SK-N-MC (cell line): ENCODE data around the gene SEMA6A.

Experiments used
- DNase-seq: peaks from one replicate; pipeline ENCODE4 v3.0.0-alpha.2; 2011; ENCODE audit warnings: low read depth, low spot score
- H3K27ac ChIP-seq: fragments of 200-600 bp; sonication (generic); 2 replicates; pipeline ENCODE4 v1.5.1; 2016; ENCODE audit warnings: mixed run types
- H3K36me3 ChIP-seq: fragments of 200-600 bp; sonication (generic); 2 replicates; pipeline ENCODE4 v1.6.1; 2017; ENCODE audit warnings: antibody characterized with exemption, low read length, mixed read lengths; ENCODE audit not compliant: insufficient read depth
- H3K4me3 ChIP-seq: fragments of 200-600 bp; sonication (generic); 2 replicates; pipeline ENCODE4 v1.5.1; 2016
- H3K9ac ChIP-seq: fragments of 200-600 bp; sonication (generic); 2 replicates; pipeline ENCODE4 v1.8.0; 2017; ENCODE audit warnings: mixed run types, mixed read lengths; ENCODE audit not compliant: insufficient read length
- H3K9me3 ChIP-seq: fragments of 200-600 bp; sonication (generic); 2 replicates; pipeline ENCODE4 v1.6.1; 2017; ENCODE audit warnings: low read depth, mild to moderate bottlenecking, antibody characterized with exemption, low read length, moderate library complexity, mixed read lengths
- EZH2 ChIP-seq: fragments of 200-600 bp; sonication (generic); IDR thresholded peaks from one replicate; pipeline ENCODE4 v1.6.1; 2017; ENCODE audit warnings: antibody characterized with exemption
- FOXP2 ChIP-seq: optimal IDR thresholded peaks from 2 replicates; pipeline ENCODE3; 2011; ENCODE audit warnings: mild to moderate bottlenecking, moderate library complexity; ENCODE audit not compliant: insufficient read depth; ENCODE audit errors: extremely low read length, control extremely low read depth
- POLR2AphosphoS5 ChIP-seq: IDR thresholded peaks from 2 replicates; pipeline ENCODE4 v1.6.1; 2012; ENCODE audit warnings: mild to moderate bottlenecking, low read depth, low read length, borderline replicate concordance

SEMA6A gene

DNA sequence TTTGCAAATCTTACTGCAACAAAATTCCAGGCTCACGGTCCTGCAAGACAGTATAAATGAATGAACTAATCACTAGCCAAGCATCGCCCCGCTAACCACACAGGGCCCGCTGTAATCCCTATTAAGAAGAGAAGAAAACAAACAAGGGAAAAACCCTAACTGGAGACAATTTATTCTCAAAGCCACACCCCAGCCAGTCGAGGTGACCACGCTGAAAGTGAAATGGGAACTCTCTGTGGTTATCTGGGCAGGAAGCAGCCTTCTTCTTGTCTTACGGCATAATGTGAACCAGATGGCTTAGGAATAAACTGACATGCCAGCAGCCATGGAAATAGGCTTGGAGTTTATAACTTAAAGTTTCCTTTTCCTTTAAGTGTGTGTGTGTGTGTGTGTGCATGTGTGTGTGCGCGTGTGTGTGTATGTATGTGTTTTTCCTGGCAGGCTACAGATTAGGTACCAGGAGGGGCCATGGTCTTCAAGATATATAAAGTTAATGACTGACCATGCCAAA lies 120.2 kb downstream of the SEMA6A start:
- Histone ChIP-seq H3K4me3 (peak overlapping the region; percentile 74), H3K9ac (no peak overlapping the region), H3K36me3 (no peaks in the 10 kb centered on the region), H3K9me3 (no peaks in the 10 kb centered on the region), H3K27ac (peak overlapping the region; percentile 65; the same call in 1 of the 2 replicates)
- peak; percentile 82 for TF ChIP-seq FOXP2
- TF ChIP-seq POLR2AphosphoS5: peak; percentile 56; the same call in 1 of the 2 replicates
- no peak for TF ChIP-seq EZH2
- DNase-seq: peak; percentile 89

DNA sequence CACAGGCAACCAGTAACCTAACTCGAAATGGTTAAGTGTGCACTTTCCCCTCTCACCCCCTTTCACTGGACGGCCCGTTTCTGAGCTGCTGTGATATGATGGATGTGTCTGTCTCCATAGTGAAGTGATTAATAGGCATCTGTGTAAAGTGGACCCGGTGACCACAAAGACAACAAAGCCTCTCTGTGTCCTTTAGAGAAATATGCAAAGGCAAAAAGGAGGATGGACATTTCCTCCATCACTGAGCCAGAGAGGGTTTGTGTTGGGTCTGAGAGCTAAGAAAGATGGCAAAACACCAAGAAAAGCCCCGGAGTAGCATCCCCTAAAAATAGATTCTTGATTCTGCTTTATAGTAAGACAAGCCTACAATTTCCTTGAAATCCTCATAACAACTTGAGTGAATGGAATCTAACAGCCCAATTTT lies 120.6 kb downstream of the SEMA6A start:
- H3K9ac ChIP-seq: no peak overlapping the region

DNA sequence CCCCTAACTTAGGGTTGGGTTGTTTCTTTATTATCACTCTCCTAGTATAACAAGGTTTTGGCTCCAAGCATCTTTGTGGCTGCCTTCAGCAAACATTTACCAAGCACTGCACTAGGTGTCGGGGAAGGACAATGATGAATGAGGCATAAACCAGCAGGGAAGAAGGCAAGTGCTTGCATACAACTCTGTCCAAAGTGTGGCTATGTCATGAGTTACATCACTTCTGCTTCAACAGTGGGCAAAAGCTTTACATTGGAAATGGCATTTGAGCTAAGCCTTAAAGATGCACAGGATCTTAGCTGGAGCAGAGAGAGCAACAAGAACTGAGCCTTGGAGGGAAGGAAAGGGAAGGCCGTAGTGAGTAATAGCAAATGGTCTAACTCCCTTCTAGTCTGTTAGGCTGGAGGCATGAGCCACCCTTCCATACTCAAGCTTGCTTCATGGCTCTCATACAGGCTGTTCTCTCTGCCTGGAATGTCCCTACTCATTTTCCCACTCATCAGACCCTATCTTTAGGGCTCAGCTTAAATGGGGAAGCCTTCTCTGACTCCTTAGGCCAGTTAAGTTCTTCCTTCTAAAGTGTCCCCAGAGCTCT lies 121.8 kb downstream of the SEMA6A start:
- no peak for DNase-seq
- TF ChIP-seq POLR2AphosphoS5 (no peak), EZH2 (no peak), FOXP2 (no peak)
- no peak overlapping the region for H3K4me3 ChIP-seq
- H3K9ac ChIP-seq: no peak overlapping the region
- no peaks in the 10 kb centered on the region for H3K9me3 ChIP-seq
- no peaks in the 10 kb centered on the region for H3K36me3 ChIP-seq
- no peak overlapping the region for H3K27ac ChIP-seq

More for the DNA sequence above, 120.6 kb downstream of the SEMA6A start:
- DNase-seq: no peak
- Histone ChIP-seq H3K4me3 (peak overlapping the region; percentile 74), H3K9me3 (no peaks in the 10 kb centered on the region), H3K27ac (peak overlapping the region; percentile 65; the same call in 1 of the 2 replicates), H3K36me3 (no peaks in the 10 kb centered on the region)
- TF ChIP-seq FOXP2: no peak
- TF ChIP-seq EZH2: no peak

DNA sequence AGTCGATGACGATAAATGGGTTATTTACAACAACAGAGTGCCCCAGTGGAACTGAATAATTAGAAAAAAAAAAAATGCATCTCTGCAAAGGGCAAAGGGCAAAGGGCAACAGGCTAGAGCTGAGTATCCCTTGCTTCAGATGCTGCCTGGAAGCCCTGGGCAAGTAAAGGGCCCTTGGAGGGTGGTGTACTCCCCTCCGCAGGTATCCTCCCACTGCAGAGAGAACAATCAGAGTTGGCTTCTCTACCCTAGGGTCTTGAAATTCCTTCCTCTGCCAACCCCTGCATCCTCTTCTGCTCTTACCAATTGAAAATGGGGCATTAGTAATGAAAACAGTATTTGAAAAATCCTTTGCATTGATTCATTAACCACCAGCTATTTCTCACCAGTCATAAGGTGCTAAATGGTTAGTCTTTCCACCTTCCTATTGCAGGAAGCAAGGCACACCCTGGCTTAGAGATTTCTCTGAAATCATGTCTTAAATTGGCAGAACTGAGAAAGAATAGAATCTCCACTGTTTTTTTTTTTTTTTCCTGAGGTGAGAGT lies 122.6 kb downstream of the SEMA6A start:
- H3K9ac ChIP-seq: no peak overlapping the region
- DNase-seq: no peak
- peaks cover 8% of the 10 kb centered on the region; the same call in 1 of the 2 replicates for H3K36me3 ChIP-seq
- no peaks in the 10 kb centered on the region for H3K9me3 ChIP-seq
- TF ChIP-seq FOXP2 (no peak), EZH2 (no peak), POLR2AphosphoS5 (no peak)
- H3K4me3 ChIP-seq: no peak overlapping the region
- H3K27ac ChIP-seq: no peak overlapping the region

DNA sequence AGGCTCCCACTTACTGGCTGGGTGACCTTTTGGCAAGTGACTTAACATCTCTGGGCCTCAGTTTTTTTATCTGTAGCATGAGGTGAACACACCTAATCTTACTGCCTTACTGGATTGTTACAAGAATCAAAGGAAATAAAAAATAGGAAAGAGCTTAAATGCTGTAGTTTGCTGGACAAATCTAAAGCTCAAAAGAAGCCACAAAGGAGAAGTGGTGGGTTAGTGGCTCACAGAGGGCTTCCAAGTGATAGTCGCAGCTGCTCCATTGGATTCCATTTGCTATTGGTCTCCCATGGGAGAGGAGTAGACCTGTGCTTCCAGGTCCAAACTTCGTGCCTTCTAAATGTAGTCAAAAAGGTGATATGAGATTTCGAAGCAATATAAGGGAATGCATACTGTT lies 123.6 kb downstream of the SEMA6A start:
- no peak for DNase-seq
- TF ChIP-seq FOXP2: no peak
- TF ChIP-seq POLR2AphosphoS5: no peak
- no peak for TF ChIP-seq EZH2
- Histone ChIP-seq H3K9me3 (no peaks in the 10 kb centered on the region), H3K27ac (no peak overlapping the region), H3K9ac (no peak overlapping the region), H3K4me3 (no peak overlapping the region), H3K36me3 (peaks cover 15% of the 10 kb centered on the region; the same call in 1 of the 2 replicates)

DNA sequence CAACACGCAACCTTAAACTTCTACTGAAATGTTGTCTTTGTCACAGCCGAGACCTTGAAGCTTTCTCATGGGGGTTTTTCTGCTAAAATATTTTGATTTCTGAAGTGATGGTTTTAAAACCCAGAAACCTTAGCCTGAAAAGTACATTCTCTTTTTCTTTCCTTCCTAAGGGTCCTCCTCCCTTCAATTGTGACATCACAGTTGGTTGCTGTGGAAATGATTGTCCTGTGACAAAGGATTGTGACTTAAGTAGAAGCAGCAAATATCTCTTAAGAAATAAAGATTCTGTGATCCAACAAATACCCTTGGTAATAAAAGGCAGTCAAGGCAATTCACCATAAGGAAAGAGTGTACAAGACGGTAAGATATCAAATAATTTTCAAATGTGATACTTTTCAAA lies 125.2 kb downstream of the SEMA6A start:
- Histone ChIP-seq H3K9me3 (no peaks in the 10 kb centered on the region), H3K36me3 (peaks cover 18% of the 10 kb centered on the region; the same call in 1 of the 2 replicates), H3K9ac (no peak overlapping the region), H3K27ac (peak overlapping the region; percentile 31; the same call in 1 of the 2 replicates), H3K4me3 (no peak overlapping the region)
- TF ChIP-seq EZH2 (no peak), POLR2AphosphoS5 (no peak), FOXP2 (no peak)
- DNase-seq: no peak

DNA sequence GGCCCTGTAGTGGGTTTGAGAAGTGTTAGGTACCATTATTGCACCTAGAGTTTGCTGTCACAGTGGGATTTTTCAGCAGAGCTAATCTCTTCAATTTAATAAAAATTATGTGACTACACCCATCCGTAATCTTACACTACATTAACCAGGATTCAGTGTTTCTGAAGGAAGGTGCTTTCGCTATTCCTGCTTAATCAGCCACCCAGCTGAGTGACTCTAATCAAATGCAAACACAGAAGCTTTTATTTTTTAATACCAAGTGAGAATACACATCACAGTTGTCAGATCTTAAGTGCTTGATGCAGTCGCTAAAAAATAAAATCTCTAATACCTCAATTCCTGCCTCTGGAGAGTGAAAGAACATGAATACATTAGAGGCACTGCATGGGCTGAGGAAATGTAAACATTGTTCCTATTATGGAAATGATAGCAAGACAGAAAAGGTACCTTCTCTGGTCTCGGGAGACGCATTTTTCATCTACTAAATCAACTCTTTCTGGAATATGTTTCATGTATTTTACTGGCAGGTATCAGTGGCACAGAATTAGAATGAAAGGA lies 125.7 kb downstream of the SEMA6A start:
- no peaks in the 10 kb centered on the region for H3K9me3 ChIP-seq
- DNase-seq: no peak
- no peak for TF ChIP-seq EZH2
- TF ChIP-seq FOXP2: no peak
- no peak for TF ChIP-seq POLR2AphosphoS5
- peaks cover 18% of the 10 kb centered on the region; the same call in 1 of the 2 replicates for H3K36me3 ChIP-seq
- H3K4me3 ChIP-seq: no peak overlapping the region
- H3K27ac ChIP-seq: peak overlapping the region; percentile 31; the same call in 1 of the 2 replicates
- H3K9ac ChIP-seq: no peak overlapping the region

DNA sequence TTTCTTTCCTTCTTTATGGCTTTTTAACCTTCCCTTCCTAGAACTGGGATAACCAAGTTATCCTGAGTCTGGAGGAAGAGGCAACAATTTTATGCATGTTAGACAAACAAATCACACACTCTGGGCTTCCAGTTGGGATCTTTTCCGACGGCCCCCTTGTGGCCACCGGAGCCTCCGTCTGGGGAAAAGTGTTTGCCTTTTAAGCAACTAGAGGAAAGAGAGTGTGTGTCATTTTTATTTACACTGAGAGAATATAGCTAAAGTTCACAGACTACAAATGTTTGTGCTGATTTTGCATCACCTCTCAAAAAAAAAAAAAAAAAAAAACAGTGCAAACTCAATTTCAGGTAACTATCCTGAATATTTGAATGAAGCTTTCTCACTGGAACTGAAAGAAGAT lies 126.2 kb downstream of the SEMA6A start:
- H3K4me3 ChIP-seq: no peak overlapping the region
- no peak for DNase-seq
- H3K27ac ChIP-seq: no peak overlapping the region
- no peak overlapping the region for H3K9ac ChIP-seq
- peaks cover 18% of the 10 kb centered on the region; the same call in 1 of the 2 replicates for H3K36me3 ChIP-seq
- no peaks in the 10 kb centered on the region for H3K9me3 ChIP-seq
- TF ChIP-seq POLR2AphosphoS5: no peak
- TF ChIP-seq EZH2: no peak
- no peak for TF ChIP-seq FOXP2
